OCI-M2 (cell line): ENCODE data around the gene ODAD4.
"Not testable (repeated sequence)": the region's sequence is repeated elsewhere in the genome, so short reads cannot be mapped to it uniquely, and the experiment has no call there.

Experiments used
- DNase-seq: peaks from one replicate; lab custom pipeline; 2025; ENCODE audit not compliant: unreplicated experiment; lab: John Stamatoyannopoulos, UW

Gene ODAD4

DNA sequence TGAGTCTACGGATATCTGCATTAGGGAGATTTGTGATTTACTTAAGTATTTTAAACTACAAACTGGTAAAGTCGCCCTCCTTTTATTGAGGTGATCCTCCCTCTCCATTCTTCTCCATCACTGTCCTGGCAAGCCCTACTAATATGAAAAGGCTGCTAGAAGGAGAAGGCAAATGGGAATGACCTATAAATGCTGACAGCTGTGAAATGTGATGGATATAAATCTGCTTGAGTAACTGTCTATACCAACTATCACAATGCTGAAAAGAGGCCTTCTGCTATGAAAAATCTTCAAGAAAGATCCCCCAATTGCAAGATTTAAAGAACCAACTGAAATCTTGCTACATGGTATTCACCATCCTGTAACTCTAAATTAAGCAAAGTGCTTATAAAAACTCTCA is 71.3 kb downstream of the ODAD4 start:
- no peak for DNase-seq

DNA sequence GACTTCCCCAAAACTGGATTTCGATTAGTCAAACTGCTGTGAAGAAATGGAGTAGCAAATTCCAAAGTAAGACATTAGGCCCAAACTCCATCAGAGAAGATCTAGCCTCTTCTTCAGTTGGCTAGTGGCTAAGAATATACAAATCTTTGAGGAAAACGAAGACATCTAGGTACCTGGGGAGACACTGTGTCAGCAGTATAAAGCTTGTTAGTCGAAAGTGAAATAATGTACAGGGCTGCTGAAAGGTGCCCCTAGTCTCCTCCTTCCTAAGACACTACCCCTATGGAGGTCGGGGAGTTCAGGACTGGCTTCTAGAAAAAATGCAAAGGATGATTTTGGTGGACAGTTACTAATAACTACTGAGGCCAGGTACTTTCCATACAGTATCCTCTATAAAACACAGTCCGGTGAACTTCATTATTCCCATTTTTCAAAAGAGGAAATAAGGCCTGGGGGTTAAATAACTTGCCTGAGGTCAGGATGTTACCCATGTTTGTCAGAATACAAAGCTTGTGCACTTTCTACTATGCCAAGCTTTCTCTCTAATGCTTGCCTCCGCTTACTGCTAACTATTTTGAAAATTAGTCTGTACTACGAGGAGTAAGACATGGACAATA is 71.9 kb downstream of the ODAD4 start:
- DNase-seq, result no peak

DNA sequence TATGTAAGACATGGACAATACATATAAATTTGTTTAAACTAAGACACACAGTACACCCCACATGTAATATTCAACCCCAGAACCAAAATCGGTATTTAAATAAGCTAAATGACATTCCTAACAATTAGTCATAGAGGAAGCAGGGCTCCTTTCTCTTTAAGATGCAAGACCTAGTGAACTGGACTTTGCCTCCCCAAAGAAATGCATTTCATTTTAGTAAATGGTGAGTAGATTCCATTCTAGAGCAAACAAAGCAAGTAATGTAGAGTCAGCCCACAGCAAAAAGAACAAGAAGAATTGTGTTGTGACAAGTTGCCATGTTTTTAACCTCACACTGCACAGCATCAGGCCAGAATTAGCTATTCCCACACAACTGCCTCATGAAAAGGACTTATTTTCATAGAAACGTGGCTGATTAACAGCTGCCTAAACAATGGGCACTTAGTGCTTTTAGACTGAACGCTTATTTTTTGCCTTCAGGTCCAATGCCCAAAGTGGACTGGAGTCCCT is 72.4 kb downstream of the ODAD4 start:
- no peak for DNase-seq

DNA sequence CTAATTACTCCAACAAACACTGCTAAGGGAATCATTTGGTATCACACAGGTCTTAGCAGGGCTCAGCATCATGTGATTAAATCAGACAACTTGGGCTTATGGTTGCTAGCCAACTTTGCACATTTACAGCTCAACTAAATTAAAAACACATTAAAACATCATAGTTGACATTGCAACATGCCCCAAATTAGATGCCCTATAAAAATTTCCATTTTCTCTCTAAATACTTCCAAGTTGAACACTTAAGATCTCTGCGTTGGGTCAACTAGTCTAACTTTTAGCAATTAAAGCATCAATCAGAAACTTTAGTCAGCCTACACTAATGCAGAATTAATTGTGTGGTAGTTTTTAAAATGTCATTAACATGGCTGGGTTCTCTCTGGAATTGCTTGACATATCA is 74.7 kb downstream of the ODAD4 start:
- no peak for DNase-seq

DNA sequence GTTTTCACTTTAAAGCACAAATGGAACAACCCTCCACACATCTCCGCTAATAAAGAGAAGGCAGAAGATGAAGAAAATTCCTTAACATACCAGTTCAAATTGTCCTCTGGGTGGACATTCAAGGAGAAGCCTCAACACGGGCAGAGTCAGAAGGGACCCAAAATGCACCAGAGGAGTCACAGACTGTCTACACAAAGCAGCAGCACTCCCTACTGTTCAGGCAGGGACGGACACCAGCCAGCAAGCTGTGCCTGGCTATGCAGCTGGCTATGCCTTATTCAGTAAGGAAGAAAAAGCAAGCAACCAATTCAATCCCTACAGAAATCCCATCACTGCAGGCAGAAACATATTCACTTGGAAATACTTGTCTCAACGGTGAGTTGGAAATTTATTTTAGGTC is 78.8 kb downstream of the ODAD4 start:
- no peak for DNase-seq

DNA sequence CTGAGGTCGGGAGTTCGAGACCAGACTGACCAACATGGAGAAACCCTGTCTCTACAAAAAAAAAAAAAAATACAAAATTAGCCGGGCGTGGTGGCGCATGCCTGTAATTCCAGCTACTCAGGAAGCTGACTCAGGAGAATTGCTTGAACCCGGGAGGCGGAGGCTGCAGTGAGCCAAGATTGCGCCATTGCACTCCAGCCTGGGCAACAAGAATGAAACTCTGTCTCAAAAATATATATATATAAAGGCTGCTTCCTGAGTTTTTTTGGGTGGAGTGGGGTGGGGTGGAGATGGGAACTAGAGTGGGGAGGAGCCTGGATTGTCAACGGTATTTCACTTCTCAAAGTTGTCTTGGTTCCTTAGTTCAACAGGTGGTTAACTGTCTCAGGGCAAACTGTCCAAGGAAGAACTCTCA is 79.9 kb downstream of the ODAD4 start:
- not testable (repeated sequence) for DNase-seq

DNA sequence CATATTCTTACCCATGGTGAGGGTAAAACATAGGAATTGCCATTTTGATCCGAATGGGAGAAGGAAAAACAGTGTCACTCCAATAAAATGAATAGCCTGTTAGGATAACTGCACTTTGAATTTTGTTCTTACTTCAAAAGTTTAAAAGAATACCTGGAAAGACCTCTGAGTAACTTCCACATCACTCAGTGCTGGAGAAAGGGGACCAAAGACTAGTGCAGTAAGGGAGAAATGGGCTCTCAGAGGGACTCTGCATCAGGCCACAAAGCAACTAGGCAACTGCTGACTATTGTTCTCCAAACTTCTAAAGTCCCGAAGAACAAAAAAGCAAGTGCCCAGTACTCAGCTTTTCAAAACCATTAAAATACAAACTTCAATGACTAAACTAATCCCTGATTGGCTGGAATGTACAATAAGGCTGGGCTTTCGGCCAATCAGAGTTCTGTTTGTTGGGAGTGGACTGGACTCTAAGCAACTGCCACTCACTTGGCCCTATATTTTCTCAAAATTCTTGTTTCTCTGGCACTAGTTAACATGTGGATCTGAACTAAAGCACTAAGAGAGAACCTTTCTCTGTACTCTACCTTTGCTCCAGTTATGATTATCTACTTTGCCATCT is 80.6 kb downstream of the ODAD4 start:
- DNase-seq, result no peak

DNA sequence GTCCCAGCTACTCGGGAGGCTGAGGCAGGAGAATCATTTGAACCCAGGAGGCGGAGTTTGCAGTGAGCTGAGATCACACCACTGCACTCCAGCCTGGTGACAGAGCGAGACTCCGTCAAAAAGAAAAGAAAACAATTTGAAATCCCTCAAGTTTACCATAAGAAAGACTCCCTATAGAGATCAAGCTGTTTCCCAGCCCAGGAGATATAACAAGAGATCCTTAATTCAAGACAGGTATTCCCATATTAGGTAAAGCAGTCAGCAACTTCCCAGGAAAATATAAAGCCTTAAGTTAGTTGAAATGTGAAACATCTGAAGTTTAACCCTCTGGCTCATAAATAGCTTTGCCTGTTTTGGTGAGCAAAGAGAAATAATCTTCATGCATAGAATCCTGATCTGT is 81.9 kb downstream of the ODAD4 start:
- DNase-seq, result not testable (repeated sequence)

DNA sequence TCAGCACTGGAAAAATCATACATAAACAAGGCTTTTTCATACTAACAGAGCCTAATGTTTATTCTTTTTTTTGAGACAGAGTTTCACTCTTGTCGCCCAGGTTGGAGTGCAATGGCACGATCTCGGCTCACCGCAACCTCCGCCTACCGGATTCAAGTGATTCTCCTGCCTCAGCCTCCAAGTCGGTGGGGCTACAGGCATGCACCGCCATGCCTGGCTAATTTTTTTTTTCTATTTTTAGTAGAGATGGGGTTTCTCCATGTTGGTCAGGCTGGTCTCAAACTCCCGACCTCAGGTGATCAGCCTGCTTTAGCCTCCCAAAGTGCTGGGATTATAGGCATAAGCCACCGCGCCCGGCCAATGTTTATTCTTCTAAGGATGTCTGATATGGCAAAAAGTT is 83.3 kb downstream of the ODAD4 start:
- DNase-seq, result not testable (repeated sequence)
